CD4-positive, CD25-positive, alpha-beta regulatory T cell (primary cell): ENCODE results near the gene PDK1. TPM values are rescaled to one million over a fixed set of nuclear protein-coding genes. Genes with fewer than 3 reads are reported as not detected.

ENCODE experiments used
- ATAC-seq, 2 donors: fragments of 150-1000 bp; cut with Tn5 transposase; one replicate each; pipeline ENCODE4 v1.10.0; 2021; ENCODE audit warnings: low read depth in 2 of 2, moderate number of reproducible peaks in 2 of 2, moderate library complexity in 1 of 2
- DNase-seq, 3 donors: peaks; one replicate each; pipeline versions ENCODE4 v3.0.0 to v3.0.0-alpha.2; 2012 to 2022; ENCODE audit warnings: mixed read lengths in 1 of 3
- H3K27ac ChIP-seq: one replicate; pipeline ENCODE4 v1.7.0; 2013; ENCODE audit warnings: mild to moderate bottlenecking, low read length; ENCODE audit not compliant: insufficient read depth, poor library complexity, severe bottlenecking
- H3K27me3 ChIP-seq: one replicate; pipeline ENCODE4 v1.7.0; 2013; ENCODE audit warnings: low read length; ENCODE audit not compliant: control insufficient read depth, insufficient read depth
- H3K36me3 ChIP-seq: one replicate; pipeline ENCODE4 v1.7.0; 2013; ENCODE audit warnings: mild to moderate bottlenecking, low read length, moderate library complexity; ENCODE audit not compliant: control insufficient read depth, insufficient read depth
- H3K4me1 ChIP-seq: 2 replicates; pipeline ENCODE4 v1.7.0; 2013; ENCODE audit warnings: mild to moderate bottlenecking, low read length; ENCODE audit not compliant: insufficient read depth, control insufficient read depth, poor library complexity, severe bottlenecking
- H3K4me3 ChIP-seq: one replicate; pipeline ENCODE4 v1.7.0; 2013; ENCODE audit warnings: low read depth, mild to moderate bottlenecking, low read length, moderate library complexity
- H3K9me3 ChIP-seq, 2 experiments: 1 replicate in 1 of 2; 2 replicates in 1 of 2; pipeline ENCODE4 v1.7.0; 2013; ENCODE audit warnings: low read length in 2 of 2, mild to moderate bottlenecking in 1 of 2, moderate library complexity in 1 of 2; ENCODE audit not compliant: control insufficient read depth in 2 of 2
- H3K27ac Mint-ChIP-seq, 3 donors: one replicate each; pipeline ENCODE4 v1.8.0; 2020 to 2022; ENCODE audit warnings: mild to moderate bottlenecking in 3 of 3, mixed read lengths in 3 of 3, moderate library complexity in 2 of 3
- H3K27me3 Mint-ChIP-seq: one replicate; pipeline ENCODE4 v1.8.0; 2022; ENCODE audit warnings: mild to moderate bottlenecking, mixed read lengths
- H3K36me3 Mint-ChIP-seq: one replicate; pipeline ENCODE4 v1.8.0; 2020; ENCODE audit warnings: mixed read lengths
- H3K4me1 Mint-ChIP-seq, 4 donors: one replicate each; pipeline ENCODE4 v1.8.0; 2020 to 2022; ENCODE audit warnings: mixed read lengths in 4 of 4, mild to moderate bottlenecking in 1 of 4
- H3K4me3 Mint-ChIP-seq, 4 donors: one replicate each; pipeline ENCODE4 v1.8.0; 2020 to 2022; ENCODE audit warnings: mild to moderate bottlenecking in 4 of 4, mixed read lengths in 4 of 4, moderate library complexity in 3 of 4
- H3K9me3 Mint-ChIP-seq, 7 donors: one replicate each; pipeline ENCODE4 v1.8.0; 2020 to 2022; ENCODE audit warnings: mixed read lengths in 7 of 7, mild to moderate bottlenecking in 3 of 7, moderate library complexity in 2 of 7
- polyA plus RNA-seq, 4 donors: library from polyadenylated mRNA; unstranded; fragments of 300-500 nt; fragmentation: Illumina TruSeq; gene quantifications; one replicate each; pipeline ENCODE4 v1.2.3, GENCODE V29; 2021
- total RNA-seq: library from RNA; stranded (reverse); gene quantifications from one replicate; pipeline ENCODE4 v1.2.3, GENCODE V29; 2022

PDK1 gene
- total and polyA plus RNA-seq, 5 donors from 2014 or later = 41.0 to 58.5 (median 53.0) TPM

GRCh38 chr2:172552547-172553291 lies 3.2 kb upstream of the PDK1 start:
- H3K36me3 Mint-ChIP-seq = peaks cover 15% of the 10 kb centered on the region
- H3K27ac Mint-ChIP-seq = peak overlapping the region in 1 of 3 donors; percentile 44
- Histone ChIP-seq H3K4me3 (no peak overlapping the region), H3K27me3 (no peaks in the 10 kb centered on the region), H3K4me1 (peaks cover 47% of the 10 kb centered on the region), H3K9me3 (peaks cover 0 to under 1% of the 10 kb centered on the region in 2 experiments), H3K36me3 (peaks cover 5% of the 10 kb centered on the region), H3K27ac (no peak overlapping the region)
- no peaks in the 10 kb centered on the region for H3K27me3 Mint-ChIP-seq
- peaks cover 33 to 75% (median 57%) of the 10 kb centered on the region in 4 donors for H3K4me1 Mint-ChIP-seq
- DNase-seq (no peak), ATAC-seq (no peak)
- peaks cover 0 to 7% (median 0%) of the 10 kb centered on the region in 7 donors for H3K9me3 Mint-ChIP-seq
- H3K4me3 Mint-ChIP-seq = peak overlapping the region in 3 of 4 donors; percentile 16 to 100 (median 28)

GRCh38 chr2:172554352-172555271 lies 1.3 kb upstream of the PDK1 start:
- ATAC-seq (no peak), DNase-seq (peak in 1 of 3 donors; percentile 50)
- H3K4me1 ChIP-seq = peaks cover 51% of the 10 kb centered on the region
- Mint-ChIP-seq H3K4me3 (peak overlapping the region; percentile 95 to 100 (median 97)), H3K9me3 (peaks cover 0 to 5% (median 0%) of the 10 kb centered on the region in 7 donors), H3K27me3 (no peaks in the 10 kb centered on the region), H3K4me1 (peaks cover 39 to 83% (median 57%) of the 10 kb centered on the region in 4 donors), H3K36me3 (peaks cover 12% of the 10 kb centered on the region), H3K27ac (peak overlapping the region; percentile 44 to 93 (median 68))
- H3K27ac ChIP-seq = peak overlapping the region; percentile 90
- H3K36me3 ChIP-seq = peaks cover 9% of the 10 kb centered on the region
- H3K9me3 ChIP-seq = no peaks in the 10 kb centered on the region
- peak overlapping the region; percentile 84 for H3K4me3 ChIP-seq
- H3K27me3 ChIP-seq = no peaks in the 10 kb centered on the region

GRCh38 chr2:172555272-172555521 lies 693 bp upstream of the PDK1 start:
- H3K36me3 ChIP-seq = peaks cover 14% of the 10 kb centered on the region
- Mint-ChIP-seq H3K9me3 (peaks cover 0 to 5% (median 0%) of the 10 kb centered on the region in 7 donors), H3K27me3 (no peaks in the 10 kb centered on the region), H3K36me3 (peaks cover 12% of the 10 kb centered on the region), H3K27ac (peak overlapping the region; percentile 84 to 98 (median 93)), H3K4me3 (peak overlapping the region; percentile 95 to 100 (median 97)), H3K4me1 (peaks cover 34 to 79% (median 52%) of the 10 kb centered on the region in 4 donors)
- H3K27ac ChIP-seq = peak overlapping the region; percentile 90
- no peaks in the 10 kb centered on the region for H3K27me3 ChIP-seq
- H3K9me3 ChIP-seq = no peaks in the 10 kb centered on the region
- DNase-seq (no peak), ATAC-seq (peak; percentile 6 to 16)
- peaks cover 49% of the 10 kb centered on the region for H3K4me1 ChIP-seq
- H3K4me3 ChIP-seq = peak overlapping the region; percentile 84

- Mint-ChIP-seq H3K27me3 (no peaks in the 10 kb centered on the region), H3K4me3 (peak overlapping the region; percentile 91 to 100 (median 92)), H3K4me1 (peaks cover 37 to 77% (median 49%) of the 10 kb centered on the region in 4 donors), H3K9me3 (no peaks in the 10 kb centered on the region), H3K36me3 (peaks cover 18% of the 10 kb centered on the region), H3K27ac (peak overlapping the region; percentile 56 to 84 (median 83))
- DNase-seq = peak; percentile 48 to 84 (median 57)
- Histone ChIP-seq H3K27ac (peak overlapping the region; percentile 90), H3K4me1 (peaks cover 48% of the 10 kb centered on the region), H3K36me3 (peaks cover 23% of the 10 kb centered on the region), H3K4me3 (peak overlapping the region; percentile 88), H3K27me3 (no peaks in the 10 kb centered on the region), H3K9me3 (no peaks in the 10 kb centered on the region)
- peak; percentile 48 to 50 for ATAC-seq
Measured at GRCh38 chr2:172556284-172557033, 569 bp downstream of the PDK1 start.

GRCh38 chr2:172558372-172558771 lies 2.5 kb downstream of the PDK1 start:
- H3K27ac Mint-ChIP-seq = peak overlapping the region in 2 of 3 donors; percentile 60 to 83
- H3K36me3 Mint-ChIP-seq = peaks cover 28% of the 10 kb centered on the region
- peaks cover 51% of the 10 kb centered on the region for H3K4me1 ChIP-seq
- H3K4me3 Mint-ChIP-seq = peak overlapping the region; percentile 91 to 100 (median 92)
- no peaks in the 10 kb centered on the region for H3K27me3 ChIP-seq
- peaks cover 31% of the 10 kb centered on the region for H3K36me3 ChIP-seq
- H3K9me3 ChIP-seq = no peaks in the 10 kb centered on the region
- H3K9me3 Mint-ChIP-seq = no peaks in the 10 kb centered on the region
- H3K27ac ChIP-seq = no peak overlapping the region
- H3K4me1 Mint-ChIP-seq = peaks cover 45 to 78% (median 53%) of the 10 kb centered on the region in 4 donors
- H3K4me3 ChIP-seq = peak overlapping the region; percentile 88
- ATAC-seq (no peak), DNase-seq (no peak)
- no peaks in the 10 kb centered on the region for H3K27me3 Mint-ChIP-seq

GRCh38 chr2:172560721-172561120 lies 4.8 kb downstream of the PDK1 start:
- no peaks in the 10 kb centered on the region for H3K27me3 ChIP-seq
- no peak overlapping the region for H3K27ac ChIP-seq
- Mint-ChIP-seq H3K36me3 (peaks cover 39% of the 10 kb centered on the region), H3K4me1 (peaks cover 33 to 70% (median 43%) of the 10 kb centered on the region in 4 donors), H3K27ac (no peak overlapping the region), H3K4me3 (peak overlapping the region in 1 of 4 donors; percentile 5), H3K27me3 (no peaks in the 10 kb centered on the region), H3K9me3 (no peaks in the 10 kb centered on the region)
- ATAC-seq (no peak), DNase-seq (no peak)
- H3K9me3 ChIP-seq = no peaks in the 10 kb centered on the region
- H3K4me3 ChIP-seq = no peak overlapping the region
- peaks cover 52% of the 10 kb centered on the region for H3K36me3 ChIP-seq
- H3K4me1 ChIP-seq = peaks cover 37% of the 10 kb centered on the region

GRCh38 chr2:172561270-172561669 lies 5.4 kb downstream of the PDK1 start:
- H3K36me3 Mint-ChIP-seq = peaks cover 40% of the 10 kb centered on the region
- Histone ChIP-seq H3K4me1 (peaks cover 37% of the 10 kb centered on the region), H3K9me3 (no peaks in the 10 kb centered on the region), H3K36me3 (peaks cover 57% of the 10 kb centered on the region), H3K27me3 (no peaks in the 10 kb centered on the region), H3K4me3 (no peak overlapping the region), H3K27ac (no peak overlapping the region)
- no peak for ATAC-seq
- peak overlapping the region in 1 of 4 donors; percentile 42 for H3K4me3 Mint-ChIP-seq
- peaks cover 33 to 75% (median 46%) of the 10 kb centered on the region in 4 donors for H3K4me1 Mint-ChIP-seq
- no peak for DNase-seq
- H3K27ac Mint-ChIP-seq = no peak overlapping the region
- no peaks in the 10 kb centered on the region for H3K9me3 Mint-ChIP-seq
- no peaks in the 10 kb centered on the region for H3K27me3 Mint-ChIP-seq
